GM12891 (cell line): ENCODE results near the gene NME8.

ENCODE experiments used
- PAX5 ChIP-seq: IDR thresholded peaks from 2 replicates; pipeline ENCODE4 v1.6.1; 2011; ENCODE audit warnings: low read length, moderate library complexity, mild to moderate bottlenecking; ENCODE audit not compliant: insufficient read depth, severe bottlenecking
- POLR2A ChIP-seq: IDR thresholded peaks from 2 replicates; pipeline ENCODE4 v1.6.1; 2011; ENCODE audit warnings: low read depth, low read length, control low read depth
- POLR2AphosphoS5 ChIP-seq: IDR thresholded peaks from 2 replicates; pipeline ENCODE4 v1.6.1; 2011; ENCODE audit warnings: low read depth, low read length, control low read depth
- POU2F2 ChIP-seq: IDR thresholded peaks from 2 replicates; pipeline ENCODE4 v1.6.1; 2011; ENCODE audit warnings: low read depth, mild to moderate bottlenecking, control low read depth, low read length, moderate library complexity
- SPI1 ChIP-seq: IDR thresholded peaks from 2 replicates; pipeline ENCODE4 v1.6.1; 2011; ENCODE audit warnings: low read depth, low read length, control low read depth
- TAF1 ChIP-seq: IDR thresholded peaks from 2 replicates; pipeline ENCODE4 v1.6.1; 2011; ENCODE audit warnings: low read depth, low read length, control low read depth

DNA sequence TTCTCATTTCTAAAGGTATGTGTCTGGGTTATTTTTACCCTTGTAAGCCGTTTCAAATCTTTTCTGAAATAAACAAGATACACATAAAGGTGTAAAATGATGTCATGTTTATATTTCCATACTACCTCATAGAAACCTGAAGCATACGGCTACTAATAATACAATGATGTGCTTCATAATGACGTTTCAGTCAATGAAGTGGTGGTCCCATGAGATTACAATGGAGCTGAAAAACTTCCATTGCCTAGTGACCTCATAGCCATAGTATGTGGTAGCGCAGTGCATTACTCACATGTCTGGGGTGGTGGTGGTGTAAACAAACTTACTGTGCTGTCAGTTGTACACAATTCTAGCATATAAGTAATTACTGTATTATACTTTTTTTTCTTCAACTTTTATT lies 96.9 kb downstream of the NME8 start:
- TF ChIP-seq POLR2AphosphoS5 (no peak), POU2F2 (no peak), POLR2A (no peak), PAX5 (no peak), TAF1 (no peak), SPI1 (no peak)
